Hematopoietic multipotent progenitor cell treated with erythropoietin and hydrocortisone succinate and interleukin-3 and kit ligand, for 6 days (in vitro differentiated cells): ENCODE results near the gene FARP1.

ENCODE experiments used
- DNase-seq: peaks from one replicate; pipeline ENCODE4 v3.0.0-alpha.2; 2015

The FARP1 gene

DNA sequence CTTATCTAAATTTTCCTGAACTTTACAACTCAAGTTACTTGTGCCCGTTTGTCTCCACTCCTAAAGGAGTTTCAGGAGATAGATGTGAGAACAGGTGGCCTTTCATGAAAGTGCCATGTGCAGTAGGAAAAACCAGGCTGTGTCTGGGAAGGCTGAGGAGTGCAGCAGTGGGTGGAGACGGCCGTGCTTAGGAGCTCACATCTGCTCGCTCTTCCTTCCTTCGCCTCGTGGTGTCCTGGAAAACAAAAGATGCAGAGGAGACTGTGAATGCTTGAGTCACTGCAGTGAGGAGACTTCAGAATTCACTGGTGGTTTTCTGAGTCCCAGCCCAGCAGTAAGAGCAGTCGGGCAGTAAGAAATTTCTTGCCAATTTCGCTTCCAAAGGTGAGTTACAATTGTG is 172.6 kb downstream of the FARP1 start:
- no peak for DNase-seq

DNA sequence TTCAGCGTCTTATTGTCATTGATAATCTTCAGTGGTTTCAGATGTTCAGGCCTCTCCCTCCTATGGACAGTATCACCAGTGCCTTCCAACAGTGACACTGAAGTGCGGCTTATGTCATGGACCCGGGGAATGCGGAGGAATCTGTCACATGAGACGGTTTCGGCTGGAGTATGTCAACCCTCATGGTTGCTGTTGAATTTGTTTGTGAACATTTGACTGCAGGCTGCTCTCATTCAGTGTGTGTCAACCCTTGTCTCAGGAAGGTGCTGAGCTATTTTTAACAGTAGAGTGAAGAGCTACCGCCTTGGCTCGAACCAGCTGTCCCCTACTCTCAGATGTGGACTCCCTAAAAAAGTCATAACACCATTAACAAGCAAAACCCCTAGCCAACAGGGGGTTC is 173.0 kb downstream of the FARP1 start:
- DNase-seq: no peak

DNA sequence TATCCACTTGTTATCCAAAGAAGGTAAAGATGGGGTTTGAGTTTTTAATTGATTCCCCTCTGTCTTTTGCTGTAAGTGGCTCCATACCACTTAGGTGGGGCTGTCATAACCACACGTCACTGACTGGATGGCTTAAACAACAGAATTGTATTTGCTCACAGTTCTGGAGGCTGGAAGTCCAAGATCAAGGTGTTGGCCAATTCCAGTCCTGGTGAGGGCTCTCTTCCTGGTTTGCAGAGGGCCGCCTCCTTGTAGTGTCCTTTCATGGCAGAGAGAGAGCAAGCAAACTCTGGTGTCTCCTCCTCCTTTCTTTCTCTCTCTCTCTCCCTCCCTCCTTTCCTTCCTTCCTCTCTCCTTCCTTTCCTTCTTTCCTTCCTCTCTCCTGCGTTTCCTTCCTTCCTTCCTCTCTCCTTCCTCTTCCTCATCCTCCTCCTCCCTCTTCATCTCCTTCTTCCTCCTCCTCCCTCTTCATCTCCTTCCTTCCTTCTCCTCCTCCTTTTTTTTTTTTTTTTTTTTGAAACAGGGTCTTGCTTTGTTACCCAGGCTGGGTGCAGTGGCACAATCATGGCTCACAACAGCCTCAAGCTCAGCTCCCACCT is 174.8 kb downstream of the FARP1 start:
- no peak for DNase-seq

DNA sequence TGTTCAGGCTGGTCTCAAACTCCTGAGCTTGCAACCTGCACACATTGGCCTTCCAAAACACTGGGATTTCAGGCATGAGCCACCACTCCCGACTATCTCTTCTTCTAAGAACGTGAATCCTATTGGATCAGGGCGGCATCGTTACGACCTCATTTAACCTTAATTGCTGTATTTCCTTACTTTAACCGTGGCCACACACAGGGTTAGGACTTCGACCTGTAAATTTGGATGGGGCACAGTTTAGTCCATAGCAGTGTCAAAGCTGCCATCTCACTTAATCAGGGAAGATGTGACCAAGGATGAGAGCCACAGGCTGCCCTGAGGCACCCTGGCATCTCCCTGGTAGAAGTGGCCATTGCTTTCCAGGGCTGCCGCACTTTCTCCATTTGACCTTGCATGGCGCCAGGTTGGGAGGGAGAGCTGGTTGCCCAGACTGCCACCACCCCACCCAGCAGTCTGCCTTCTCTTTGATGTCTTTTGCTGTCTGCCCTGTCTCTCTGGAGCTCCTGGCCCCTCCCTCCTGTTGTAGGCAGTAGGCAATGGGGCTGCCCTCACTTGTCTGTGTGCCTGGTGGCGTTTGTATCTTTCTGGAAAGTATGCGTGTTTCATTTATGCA is 175.5 kb downstream of the FARP1 start:
- DNase-seq: no peak

DNA sequence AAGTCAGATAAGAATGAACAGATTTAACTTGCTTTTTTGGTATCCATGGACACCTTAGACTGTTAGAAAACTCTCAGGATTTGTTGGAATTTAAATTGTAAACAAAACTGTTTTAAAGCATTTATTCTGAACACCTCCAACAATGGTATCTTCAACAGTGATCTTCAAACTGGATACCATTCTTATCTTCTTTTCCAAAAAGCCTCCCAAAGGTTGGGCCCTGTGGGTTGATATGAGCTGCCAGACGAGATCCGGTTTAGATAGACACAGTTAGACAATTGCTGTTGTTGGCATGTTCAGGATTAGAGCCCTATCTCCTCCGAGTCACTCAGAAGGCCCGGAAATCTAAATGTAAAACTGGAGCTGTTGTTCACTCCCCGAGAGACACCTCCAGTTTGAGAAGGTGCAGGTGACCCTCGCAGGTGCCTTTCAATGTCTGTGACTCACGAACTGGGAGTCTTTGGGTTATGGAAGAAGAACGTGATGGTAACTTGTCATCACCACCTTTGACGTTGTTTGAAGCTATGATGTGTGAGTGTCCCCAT is 177.7 kb downstream of the FARP1 start:
- no peak for DNase-seq

DNA sequence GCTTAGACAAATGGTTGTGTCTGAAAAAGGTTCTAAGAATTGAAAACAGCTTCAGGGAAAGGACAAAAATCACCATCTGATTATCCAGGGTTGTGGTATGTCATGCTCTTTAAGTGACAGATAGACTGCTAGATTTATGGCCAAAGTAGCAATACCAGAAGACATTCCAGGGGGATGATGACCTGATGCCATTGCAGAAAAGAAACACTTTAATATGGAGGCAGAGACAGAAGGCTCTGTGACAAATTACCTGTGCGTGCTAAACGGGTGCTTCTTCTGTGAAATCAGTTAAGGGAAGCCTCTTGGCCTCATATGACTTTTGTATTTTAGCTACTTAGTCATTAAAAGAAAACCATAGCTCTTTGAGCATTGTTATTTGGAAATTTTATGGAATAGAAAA is 178.5 kb downstream of the FARP1 start:
- no peak for DNase-seq

DNA sequence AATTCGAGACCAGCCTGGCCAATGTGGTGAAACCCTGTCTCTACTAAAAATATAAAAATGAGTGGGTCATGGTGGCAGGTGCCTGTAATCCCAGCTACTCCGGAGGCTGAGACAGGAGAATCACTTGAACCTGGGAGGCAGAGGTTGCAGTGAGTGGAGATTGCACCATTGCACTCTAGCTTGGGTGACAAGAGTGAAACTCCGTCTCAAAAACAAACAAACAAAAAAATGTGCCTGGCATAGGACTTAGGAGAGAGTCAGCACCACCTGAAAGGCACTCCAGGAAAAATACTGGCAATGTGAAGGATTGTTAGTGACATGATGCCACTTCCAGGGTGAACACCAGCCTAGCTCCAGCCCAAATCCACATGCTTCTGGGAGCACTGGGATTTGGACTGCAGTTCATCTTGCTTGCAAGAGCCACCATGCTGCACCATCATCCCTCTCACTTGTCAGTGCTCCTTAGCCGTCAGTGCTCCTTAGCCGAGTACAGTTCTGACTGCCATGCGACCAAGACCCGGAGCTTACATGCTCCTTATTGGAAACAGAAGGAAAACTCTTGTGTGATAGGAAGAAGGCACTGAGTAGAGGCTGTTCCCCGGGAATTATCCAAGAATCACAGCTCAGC is 179.3 kb downstream of the FARP1 start:
- DNase-seq: no peak

DNA sequence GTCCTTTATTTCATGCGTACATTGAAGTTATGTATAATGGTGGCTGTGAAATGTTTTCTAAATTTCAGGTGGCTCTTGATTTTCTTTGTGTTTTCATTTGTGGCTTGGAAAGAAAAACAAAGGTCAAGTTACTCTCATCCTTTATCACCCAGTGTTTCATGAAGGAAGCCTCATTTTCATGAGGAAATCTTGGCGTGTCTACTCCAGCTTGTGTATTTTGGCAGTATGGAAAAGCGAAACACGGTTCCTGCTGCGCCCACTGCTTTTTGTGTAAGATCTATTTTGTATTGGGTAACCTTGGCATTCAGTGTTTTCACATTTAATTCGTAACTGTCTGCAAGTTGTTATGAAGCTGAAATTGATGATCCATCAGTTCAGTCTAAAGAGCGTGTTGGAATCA is 181.2 kb downstream of the FARP1 start:
- no peak for DNase-seq

DNA sequence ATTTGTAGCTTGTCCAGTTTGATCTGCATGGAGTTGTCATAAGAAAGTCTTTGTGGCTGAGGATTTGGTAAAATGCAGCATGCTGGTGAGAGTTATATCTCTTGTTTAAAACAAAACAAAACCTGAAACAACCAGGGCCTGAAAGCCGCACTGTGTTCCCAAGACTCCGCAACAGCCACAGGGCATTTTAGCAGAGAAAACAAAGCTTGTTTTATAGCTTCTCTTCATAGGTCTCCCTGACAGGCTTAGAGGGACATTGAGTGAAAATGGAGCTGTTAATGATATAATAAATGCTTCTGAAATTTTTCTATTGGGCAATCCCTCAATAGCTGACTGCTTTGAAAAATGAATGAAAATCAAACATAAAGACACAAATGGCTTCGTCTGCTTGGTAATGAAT is 182.8 kb downstream of the FARP1 start:
- no peak for DNase-seq

DNA sequence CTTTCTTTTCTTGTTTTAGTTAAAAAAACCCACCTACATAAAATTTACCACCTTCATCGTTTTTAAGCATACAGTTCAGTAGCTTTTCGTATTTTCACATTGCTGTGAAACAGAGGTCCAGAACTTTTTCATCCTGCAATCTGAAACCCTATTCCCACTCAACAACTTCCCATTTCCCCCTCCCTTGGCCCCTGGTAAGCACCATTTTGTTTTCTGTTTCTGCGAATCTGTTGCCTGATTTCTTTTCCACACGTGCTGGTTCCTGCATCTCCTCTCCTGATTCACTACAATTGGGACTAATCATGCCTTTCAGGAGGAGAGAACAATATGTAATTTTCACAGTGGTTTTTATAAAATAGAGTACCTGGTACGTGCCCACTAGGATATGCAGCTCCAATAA is 183.4 kb downstream of the FARP1 start:
- no peak for DNase-seq

DNA sequence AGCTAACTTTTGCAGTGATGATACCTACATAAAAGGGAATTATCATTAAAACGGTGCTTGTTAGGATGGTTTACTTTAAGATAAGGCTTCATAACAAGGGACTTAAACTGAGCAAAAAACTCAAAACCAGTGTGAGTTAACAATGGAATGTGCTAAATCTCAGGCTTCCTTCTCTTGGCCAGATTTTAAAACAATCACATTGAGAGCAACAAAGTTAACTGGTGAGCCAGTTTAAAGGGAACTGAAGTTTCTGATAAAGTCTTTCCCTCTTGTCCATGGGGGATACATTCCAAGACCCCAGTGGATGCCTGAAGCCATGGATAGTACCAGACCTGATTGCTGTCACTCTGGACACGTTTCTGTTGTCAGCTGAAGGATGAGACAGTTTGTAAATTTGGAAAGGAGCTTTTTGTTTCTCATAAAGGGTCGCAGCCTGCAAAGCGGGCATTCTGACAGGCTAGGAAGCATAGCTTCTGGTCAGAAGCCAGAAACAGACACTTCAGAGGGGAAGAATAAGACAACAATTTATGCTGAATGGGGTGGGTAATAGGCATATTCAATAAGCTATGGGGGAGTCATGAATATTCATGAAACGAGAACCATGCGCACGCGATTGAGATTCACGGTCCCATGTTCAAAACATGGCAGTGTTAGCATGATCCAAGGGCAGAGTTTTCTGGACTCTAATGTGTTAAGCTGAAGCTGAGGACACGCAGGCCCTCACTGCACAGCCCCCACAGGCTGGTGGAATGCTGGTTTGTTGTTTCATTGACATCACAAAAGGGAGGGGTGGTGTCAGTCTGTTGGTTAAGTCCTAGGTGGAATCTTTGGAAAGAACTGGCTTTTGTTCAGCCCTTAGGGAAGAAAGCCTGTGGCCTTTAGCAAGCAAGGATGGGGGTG is 184.7 kb downstream of the FARP1 start:
- DNase-seq: no peak

DNA sequence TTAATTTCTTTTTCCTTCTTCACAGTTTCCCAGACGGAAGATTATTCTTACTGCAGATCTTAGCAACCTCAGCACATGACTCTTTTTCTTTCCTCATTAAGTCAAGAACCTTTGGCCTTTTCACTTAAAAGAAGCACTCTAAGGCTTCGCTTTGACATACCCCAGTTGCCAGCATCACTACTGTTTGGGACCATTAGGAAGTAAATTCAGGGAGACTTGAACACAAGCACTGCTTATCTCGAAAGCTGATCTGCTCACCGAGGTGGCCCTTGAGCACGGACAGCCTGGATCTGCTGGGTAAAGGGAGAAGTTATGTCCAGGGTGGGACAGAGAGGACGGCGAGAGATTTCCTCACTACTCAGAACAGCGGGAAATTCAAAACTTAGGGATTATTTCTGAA is 185.6 kb downstream of the FARP1 start:
- no peak for DNase-seq

DNA sequence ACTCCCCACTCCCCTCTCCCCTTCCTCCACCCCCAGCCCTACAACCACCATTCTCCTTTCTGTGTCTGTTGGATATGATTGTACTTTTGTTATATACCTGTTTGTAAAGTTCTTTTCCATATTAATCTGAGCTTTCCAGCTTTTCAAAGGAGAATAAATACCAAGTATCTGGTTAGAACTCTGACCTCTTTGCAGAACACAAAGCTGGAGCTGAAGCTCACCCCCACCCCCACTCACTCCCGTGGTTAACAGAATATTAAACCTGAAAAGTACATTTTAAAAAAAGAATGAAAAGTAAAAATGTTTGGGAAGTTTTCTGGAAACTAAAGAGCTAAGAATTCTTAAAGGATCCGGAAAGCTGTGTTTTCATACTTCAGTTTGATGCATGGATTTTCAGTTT is 189.3 kb downstream of the FARP1 start:
- no peak for DNase-seq

DNA sequence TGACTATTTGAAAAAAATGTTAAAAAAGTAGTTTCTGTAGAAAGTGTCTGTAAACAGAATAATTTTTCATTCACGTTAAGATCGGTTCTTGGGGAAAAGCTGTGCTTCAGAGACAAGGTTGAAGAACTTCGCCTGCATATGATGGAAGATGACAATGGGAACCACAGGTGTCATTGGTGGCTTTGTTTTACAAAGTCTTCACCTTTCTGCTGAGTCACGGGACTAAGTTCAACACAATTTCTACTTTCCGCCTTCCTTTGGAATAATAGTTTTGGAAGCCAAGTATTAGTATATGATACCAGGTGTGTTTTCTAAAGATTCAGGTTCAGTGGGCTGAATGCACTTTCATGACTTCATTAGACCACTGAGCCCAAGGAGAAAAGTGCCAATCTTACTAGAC is 189.8 kb downstream of the FARP1 start:
- DNase-seq: no peak

DNA sequence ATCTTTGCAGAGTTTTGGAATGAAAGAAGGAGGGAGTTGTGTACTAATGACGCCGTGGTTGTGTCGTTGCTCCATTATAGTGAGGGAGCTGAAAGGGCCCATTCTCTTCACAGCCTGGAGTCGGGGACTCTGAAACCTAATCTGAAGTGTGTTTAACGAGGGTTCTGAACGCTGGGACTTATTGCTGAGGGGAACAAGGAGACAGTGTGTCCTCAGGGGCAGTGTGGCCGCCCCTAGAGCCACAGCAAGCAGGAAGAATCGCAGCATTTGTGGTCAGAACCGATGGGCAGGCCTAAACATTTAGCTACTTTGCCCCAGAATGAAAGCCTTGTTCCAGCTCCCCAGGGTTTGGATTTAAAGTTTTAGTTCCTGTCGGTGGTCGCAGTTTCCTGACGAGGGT is 190.6 kb downstream of the FARP1 start:
- DNase-seq: no peak

DNA sequence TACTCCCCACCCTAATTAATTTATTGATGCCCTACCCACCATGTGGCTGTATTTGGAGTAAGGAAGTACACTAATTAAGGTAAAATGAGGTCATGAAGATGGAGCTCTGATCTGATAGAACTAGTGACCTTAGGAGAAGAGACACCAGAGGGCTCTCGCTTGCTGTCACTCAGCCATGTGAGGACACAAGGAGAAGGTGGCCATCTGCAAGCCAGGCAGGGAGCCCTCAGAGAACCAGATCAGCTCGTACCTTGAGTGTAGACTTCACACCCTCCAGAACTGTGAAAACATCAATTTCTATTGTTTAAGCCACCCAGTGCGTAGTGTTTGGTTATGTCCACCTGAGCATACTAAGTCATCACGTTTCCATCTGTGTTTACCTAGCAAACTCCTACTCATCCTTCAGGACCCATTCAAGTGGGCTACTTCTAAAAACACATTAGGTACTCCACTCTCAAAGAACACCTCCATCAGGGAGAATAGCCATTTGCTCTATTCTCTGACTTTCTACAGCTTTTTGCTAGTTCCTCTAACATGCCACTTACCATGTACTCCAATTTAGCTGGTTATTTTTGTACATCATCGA is 191.8 kb downstream of the FARP1 start:
- no peak for DNase-seq

DNA sequence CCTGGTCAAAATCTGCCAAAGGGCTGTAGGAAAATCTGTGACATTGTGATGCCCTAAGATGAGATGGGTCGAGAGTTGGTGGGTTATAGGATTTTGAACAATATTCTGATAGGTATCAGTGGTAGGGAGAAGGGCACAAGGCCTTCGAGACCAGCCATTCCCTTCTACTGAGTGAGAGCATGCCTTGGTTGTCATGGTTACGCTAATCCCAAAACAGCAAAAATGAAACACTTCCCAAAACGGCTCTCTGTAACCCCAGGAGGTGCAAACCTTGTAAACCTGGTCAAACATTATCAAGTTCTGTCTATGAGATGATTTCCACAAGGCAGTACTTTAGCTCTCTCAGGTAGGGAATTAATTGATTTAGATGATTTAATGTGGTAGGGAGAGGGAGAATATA is 192.8 kb downstream of the FARP1 start:
- DNase-seq: no peak

DNA sequence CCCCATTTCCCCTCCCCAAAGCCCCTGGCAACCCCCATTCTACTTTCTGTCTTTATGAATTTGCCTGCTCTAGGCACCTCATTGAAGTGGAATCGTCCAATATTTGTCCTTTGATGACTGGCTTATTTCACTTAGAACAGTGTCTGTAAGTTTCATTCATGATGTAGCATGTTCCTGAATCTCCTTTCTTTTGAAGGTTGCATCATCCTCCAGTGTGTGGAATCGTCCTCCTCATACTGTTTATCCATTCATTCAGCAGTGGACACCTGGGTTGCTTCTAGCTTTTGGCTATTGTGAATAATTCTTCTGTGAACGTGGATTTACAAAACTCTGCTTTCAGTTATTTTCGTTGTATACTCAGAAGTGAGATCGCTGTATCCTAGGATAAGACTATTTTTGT is 195.4 kb downstream of the FARP1 start:
- no peak for DNase-seq

DNA sequence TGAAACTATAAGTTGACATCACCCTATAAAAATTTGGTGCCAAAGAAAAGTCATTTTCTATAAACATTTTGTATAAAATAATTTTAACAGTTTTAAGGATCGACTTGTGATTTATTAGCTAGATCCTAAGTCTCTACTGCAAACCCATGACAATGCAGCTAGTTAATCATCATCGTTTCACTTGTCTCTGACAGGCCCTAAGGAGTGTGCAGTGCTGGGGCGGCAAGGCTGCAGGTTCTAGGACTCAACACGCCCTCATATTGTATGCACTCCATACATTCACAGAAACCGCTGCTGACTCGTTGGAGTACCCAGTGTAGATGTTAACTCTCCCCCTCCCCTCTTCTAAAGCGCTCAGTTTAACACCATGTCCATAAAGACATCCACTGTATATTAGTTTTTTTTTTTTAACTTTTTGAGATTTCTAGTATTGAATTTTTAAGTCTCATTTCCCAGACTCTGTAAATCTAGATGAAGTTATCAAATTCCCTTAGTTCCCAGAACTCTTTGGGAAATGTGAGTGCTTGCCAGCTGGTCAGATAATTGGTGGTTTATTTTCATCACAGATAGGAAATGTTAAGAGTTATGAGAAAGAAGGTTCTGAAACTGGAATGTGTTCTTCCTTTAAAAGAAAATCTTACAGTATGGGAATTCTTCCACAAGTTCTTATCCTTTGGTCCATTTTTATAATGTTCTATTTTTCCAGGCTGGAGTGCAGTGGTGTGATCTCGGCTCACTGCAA is 197.0 kb downstream of the FARP1 start:
- DNase-seq: no peak

DNA sequence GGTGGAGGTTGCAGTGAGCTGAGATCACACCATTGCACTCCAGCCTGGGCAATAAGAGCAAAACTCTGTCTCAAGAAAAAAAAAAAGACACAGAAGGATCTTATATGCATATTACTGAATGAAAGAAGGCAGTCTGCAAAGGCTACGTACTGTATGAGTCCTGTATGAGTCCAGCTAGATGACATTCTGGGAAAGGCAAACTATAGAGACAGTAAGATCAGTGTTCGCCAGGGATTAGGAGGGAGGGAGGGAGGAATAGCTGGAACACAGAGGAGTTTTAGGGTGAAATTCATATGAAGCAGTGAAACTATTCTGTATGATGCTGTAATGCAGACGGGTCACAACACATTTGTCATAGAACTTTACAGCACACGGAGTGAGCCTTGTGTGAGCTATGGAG is 200.1 kb downstream of the FARP1 start:
- DNase-seq: no peak

DNA sequence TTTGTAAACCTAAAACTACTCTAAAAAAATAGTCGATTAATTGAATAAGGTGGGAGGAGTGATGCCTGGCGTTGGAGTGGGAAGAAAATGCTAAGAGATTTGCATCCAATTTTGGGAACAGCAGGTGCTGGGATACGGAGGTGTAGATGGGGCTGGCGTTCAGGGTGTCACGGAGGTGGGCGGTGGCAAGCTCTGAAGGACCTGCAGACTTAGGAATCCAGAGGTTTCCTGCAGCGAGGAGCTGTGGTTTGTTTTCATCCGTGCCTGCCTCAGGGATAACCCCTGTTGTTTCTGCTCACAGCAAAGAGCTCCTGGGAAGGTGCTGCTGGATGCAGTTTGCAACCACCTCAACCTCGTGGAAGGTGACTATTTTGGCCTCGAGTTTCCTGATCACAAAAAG is 200.6 kb downstream of the FARP1 start:
- DNase-seq: no peak

DNA sequence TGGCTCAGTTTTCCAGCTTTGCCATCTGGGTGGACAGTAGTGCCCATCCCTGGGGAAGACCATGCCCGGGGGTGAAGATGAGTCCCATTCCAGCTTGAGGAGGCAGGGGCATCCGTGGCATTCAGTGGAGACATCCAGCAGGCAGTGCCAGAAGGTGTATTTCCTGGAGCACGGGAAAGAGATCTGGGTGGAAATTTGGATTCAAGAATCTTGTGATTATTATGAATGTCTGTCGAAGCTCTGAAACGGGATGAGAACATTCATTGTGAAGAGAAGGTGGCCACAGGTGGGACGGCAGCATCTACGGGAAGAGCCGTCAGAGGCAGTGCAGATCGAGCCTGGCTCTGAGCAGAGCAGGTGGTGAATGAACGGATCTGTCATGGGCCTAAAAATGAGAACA is 201.5 kb downstream of the FARP1 start:
- no peak for DNase-seq
